HEK293 (cell line): ENCODE results near the gene PALM2AKAP2.

ENCODE experiments used
- CTCF ChIA-PET: fragments of 350-600 bp; formaldehyde crosslinking; extraction: SDS; loops from one replicate; lab custom pipeline; 2021; ENCODE audit warnings: antibody characterized with exemption; lab: Yijun Ruan, JAX
- POLR2A ChIA-PET: fragments of 300-600 bp; formaldehyde crosslinking; extraction: SDS; loops from one replicate; lab custom pipeline; 2020; ENCODE audit warnings: antibody characterized with exemption, inconsistent platforms; lab: Yijun Ruan, JAX
- H3K27ac ChIP-seq: fragments of 200-500 bp; sonication (Bioruptor generic); 2 replicates; pipeline ENCODE4 v1.5.1; 2014; ENCODE audit warnings: low read depth, low read length, control low read depth, inconsistent platforms; ENCODE audit errors: extremely low read depth
- H3K36me3 ChIP-seq, 2 experiments: fragments of 200-500 bp in 1 of 2; sonication (Bioruptor generic) in 1 of 2; 1 replicate in 1 of 2; 2 replicates in 1 of 2; pipeline ENCODE4 v1.5.1; 2014 to 2017; ENCODE audit warnings: inconsistent platforms in 2 of 2, low read length in 2 of 2; ENCODE audit not compliant: control insufficient read depth in 2 of 2, insufficient read depth in 1 of 2
- H3K4me1 ChIP-seq: fragments of 200-500 bp; sonication (Bioruptor generic); 2 replicates; pipeline ENCODE4 v1.5.1; 2014; ENCODE audit warnings: mild to moderate bottlenecking, low read length, inconsistent platforms; ENCODE audit not compliant: control insufficient read depth, insufficient read depth
- H3K4me3 ChIP-seq: 2 replicates; pipeline ENCODE4 v1.5.1; 2011; ENCODE audit warnings: low read depth, mild to moderate bottlenecking, control low read depth, low read length, moderate library complexity
- H3K9me3 ChIP-seq: fragments of 200-500 bp; sonication (Bioruptor generic); 2 replicates; pipeline ENCODE4 v1.5.1; 2014; ENCODE audit warnings: low read depth, low read length, inconsistent platforms; ENCODE audit not compliant: control insufficient read depth, insufficient read depth
- IKZF3 ChIP-seq: fragments of 450-650 bp; IDR thresholded peaks from 2 replicates; pipeline ENCODE4 v1.5.0; 2018; ENCODE audit warnings: missing biosample characterization, mild to moderate bottlenecking, missing genetic modification characterization, moderate library complexity
- MYNN ChIP-seq: fragments of 450-650 bp; formaldehyde crosslinking; IDR thresholded peaks from 2 replicates; pipeline ENCODE4 v1.5.1; 2016; ENCODE audit warnings: missing biosample characterization, missing genetic modification characterization, borderline replicate concordance
- ZBTB8A ChIP-seq: fragments of 450-650 bp; formaldehyde crosslinking; IDR thresholded peaks from 2 replicates; pipeline ENCODE4 v1.5.1; 2016; ENCODE audit warnings: missing biosample characterization, missing genetic modification characterization
- ZEB2 ChIP-seq: fragments of 450-650 bp; formaldehyde crosslinking; IDR thresholded peaks from 2 replicates; pipeline ENCODE4 v1.5.1; 2016; ENCODE audit warnings: missing biosample characterization, missing genetic modification characterization
- ZFHX2 ChIP-seq: fragments of 450-650 bp; formaldehyde crosslinking; conservative IDR thresholded peaks from 2 replicates; pipeline ENCODE4 v1.5.1; 2016; ENCODE audit warnings: missing biosample characterization, missing genetic modification characterization
- ZFP3 ChIP-seq: fragments of 450-650 bp; formaldehyde crosslinking; IDR thresholded peaks from 2 replicates; pipeline ENCODE4 v1.5.1; 2016; ENCODE audit warnings: low read depth, missing biosample characterization, missing genetic modification characterization
- ZNF184 ChIP-seq: fragments of 450-650 bp; IDR thresholded peaks from 2 replicates; pipeline ENCODE4 v1.5.1; 2018; ENCODE audit warnings: missing biosample characterization, mild to moderate bottlenecking, missing genetic modification characterization
- ZNF19 ChIP-seq: fragments of 450-650 bp; formaldehyde crosslinking; IDR thresholded peaks from 2 replicates; pipeline ENCODE4; 2016; ENCODE audit warnings: missing biosample characterization, missing genetic modification characterization, low read depth
- ZNF530 ChIP-seq: fragments of 450-650 bp; formaldehyde crosslinking; IDR thresholded peaks from 2 replicates; pipeline ENCODE4 v1.5.1; 2016; ENCODE audit warnings: low read depth, missing biosample characterization, missing genetic modification characterization
- ZNF830 ChIP-seq: fragments of 450-650 bp; IDR thresholded peaks from 2 replicates; pipeline ENCODE4 v1.5.0; 2018; ENCODE audit warnings: missing biosample characterization, missing genetic modification characterization, low read depth, mild to moderate bottlenecking, moderate library complexity
- ZSCAN30 ChIP-seq: fragments of 450-650 bp; IDR thresholded peaks from 2 replicates; pipeline ENCODE4 v1.5.1; 2018; ENCODE audit warnings: missing biosample characterization, mild to moderate bottlenecking, missing genetic modification characterization, moderate library complexity
- TF ChIP-seq, protein P1 (sequence below): fragments of 450-650 bp; formaldehyde crosslinking; IDR thresholded peaks from 2 replicates; pipeline ENCODE4 v1.5.1; 2016; ENCODE audit warnings: missing biosample characterization, missing genetic modification characterization, borderline replicate concordance
- TF ChIP-seq, protein P2 (sequence below): fragments of 450-650 bp; formaldehyde crosslinking; IDR thresholded peaks from 2 replicates; pipeline ENCODE4 v1.5.1; 2016; ENCODE audit warnings: missing biosample characterization, missing genetic modification characterization
- TF ChIP-seq, protein P3 (sequence below): fragments of 450-650 bp; formaldehyde crosslinking; IDR thresholded peaks from 2 replicates; pipeline ENCODE4 v1.5.1; 2016; ENCODE audit warnings: missing biosample characterization, missing genetic modification characterization
- TF ChIP-seq, protein P4 (sequence below): fragments of 450-650 bp; formaldehyde crosslinking; IDR thresholded peaks from 2 replicates; pipeline ENCODE4 v1.5.1; 2016; ENCODE audit warnings: missing biosample characterization, missing genetic modification characterization
- TF ChIP-seq, protein P5 (sequence below): fragments of 450-650 bp; formaldehyde crosslinking; optimal IDR thresholded peaks from 2 replicates; pipeline ENCODE3; 2016; ENCODE audit warnings: missing biosample characterization, mild to moderate bottlenecking, missing genetic modification characterization
- TF ChIP-seq, protein P6 (sequence below): fragments of 450-650 bp; formaldehyde crosslinking; IDR thresholded peaks from 2 replicates; pipeline ENCODE4 v1.5.1; 2016; ENCODE audit warnings: missing biosample characterization, missing genetic modification characterization
- TF ChIP-seq, protein P7 (sequence below): fragments of 450-650 bp; formaldehyde crosslinking; IDR thresholded peaks from 2 replicates; pipeline ENCODE4 v1.5.1; 2016; ENCODE audit warnings: missing biosample characterization, missing genetic modification characterization

Gene PALM2AKAP2

DNA sequence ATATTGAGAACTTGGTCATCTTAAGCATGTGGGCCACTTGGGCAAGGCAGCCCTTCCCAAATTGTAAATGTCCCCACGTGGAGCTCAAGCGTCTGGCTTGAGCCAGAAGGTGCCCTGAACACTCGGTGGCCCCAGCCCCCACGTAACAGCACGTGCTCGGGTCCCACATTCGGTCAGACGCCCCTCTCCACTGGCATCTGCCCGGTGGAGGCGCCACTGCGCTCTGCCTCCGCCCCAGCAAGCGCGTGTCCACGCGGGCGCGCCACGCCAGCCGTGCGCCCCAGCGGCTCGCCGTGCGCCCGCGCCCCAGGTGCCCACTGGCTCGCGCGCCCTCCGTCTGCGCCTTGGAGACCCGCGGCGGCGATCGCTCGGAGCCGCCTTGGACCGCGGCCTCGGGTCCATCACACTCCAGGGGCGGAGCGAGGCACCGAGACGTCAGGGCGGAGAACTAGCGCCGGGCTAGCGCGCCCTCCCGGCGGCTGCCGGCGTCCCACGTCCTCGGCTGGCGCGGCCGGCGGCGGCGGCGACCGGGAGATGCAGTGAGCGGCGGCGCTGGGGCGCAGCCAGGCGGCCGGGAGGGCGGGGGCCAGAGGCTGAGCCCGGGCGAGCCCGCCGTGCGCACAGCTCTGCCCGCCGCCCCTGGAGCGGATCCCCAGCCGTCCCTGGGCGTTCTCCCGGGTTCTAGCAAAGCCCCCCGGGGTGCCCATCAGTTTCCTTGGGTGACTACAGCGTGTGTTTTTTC, at the start of gene PALM2AKAP2:
Gene PALM2AKAP2 (plus strand): TSS at position 488 of the 742 bp plus-strand sequence. CDS start 291 bp downstream, outside the sequence.
- peak within 1 kb of the TSS; percentile 76; the same call in 1 of the 2 replicates for H3K27ac ChIP-seq
- H3K4me3 ChIP-seq: peak within 1 kb of the TSS; percentile 68
- ChIA-PET POLR2A (interaction anchor here (2.1 to 2.3 kb wide), 2 partner anchors 9 to 36 kb away, joined by 7 to 8 read pairs; no protein-coding TSS in a partner anchor), CTCF (interaction anchor here (0.6 to 2.7 kb wide), 13 partner anchors 9 to 323 kb away, joined by 3 to 15 read pairs (median 4); no protein-coding TSS in a partner anchor)
- no peaks in the 10 kb centered on the region for H3K36me3 ChIP-seq
- no peaks in the 10 kb centered on the region; the same call in 1 of the 2 replicates for H3K4me1 ChIP-seq
- no peaks in the 10 kb centered on the region for H3K9me3 ChIP-seq
- TF ChIP-seq ZFP3 (no peak), IKZF3 (0 out of 2 replicates have a peak, but pooled peaks have one; percentile 10), MYNN (no peak), ZNF830 (tag by site-specific recombination) (no peak), ZFHX2 (tag by site-specific recombination) (0 out of 2 replicates have a peak, but pooled peaks have one; percentile 8), ZBTB8A (tag by site-specific recombination) (peak; percentile 87), ZEB2 (tag by site-specific recombination) (no peak), ZNF530 (no peak), ZNF19 (tag by site-specific recombination) (no peak), ZSCAN30 (tag by site-specific recombination) (no peak), ZNF184 (tag by site-specific recombination) (no peak)
- TF ChIP-seq, protein P1, sequence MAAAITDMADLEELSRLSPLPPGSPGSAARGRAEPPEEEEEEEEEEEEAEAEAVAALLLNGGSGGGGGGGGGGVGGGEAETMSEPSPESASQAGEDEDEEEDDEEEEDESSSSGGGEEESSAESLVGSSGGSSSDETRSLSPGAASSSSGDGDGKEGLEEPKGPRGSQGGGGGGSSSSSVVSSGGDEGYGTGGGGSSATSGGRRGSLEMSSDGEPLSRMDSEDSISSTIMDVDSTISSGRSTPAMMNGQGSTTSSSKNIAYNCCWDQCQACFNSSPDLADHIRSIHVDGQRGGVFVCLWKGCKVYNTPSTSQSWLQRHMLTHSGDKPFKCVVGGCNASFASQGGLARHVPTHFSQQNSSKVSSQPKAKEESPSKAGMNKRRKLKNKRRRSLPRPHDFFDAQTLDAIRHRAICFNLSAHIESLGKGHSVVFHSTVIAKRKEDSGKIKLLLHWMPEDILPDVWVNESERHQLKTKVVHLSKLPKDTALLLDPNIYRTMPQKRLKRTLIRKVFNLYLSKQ (tag by site-specific recombination): no peak
- TF ChIP-seq, protein P2, sequence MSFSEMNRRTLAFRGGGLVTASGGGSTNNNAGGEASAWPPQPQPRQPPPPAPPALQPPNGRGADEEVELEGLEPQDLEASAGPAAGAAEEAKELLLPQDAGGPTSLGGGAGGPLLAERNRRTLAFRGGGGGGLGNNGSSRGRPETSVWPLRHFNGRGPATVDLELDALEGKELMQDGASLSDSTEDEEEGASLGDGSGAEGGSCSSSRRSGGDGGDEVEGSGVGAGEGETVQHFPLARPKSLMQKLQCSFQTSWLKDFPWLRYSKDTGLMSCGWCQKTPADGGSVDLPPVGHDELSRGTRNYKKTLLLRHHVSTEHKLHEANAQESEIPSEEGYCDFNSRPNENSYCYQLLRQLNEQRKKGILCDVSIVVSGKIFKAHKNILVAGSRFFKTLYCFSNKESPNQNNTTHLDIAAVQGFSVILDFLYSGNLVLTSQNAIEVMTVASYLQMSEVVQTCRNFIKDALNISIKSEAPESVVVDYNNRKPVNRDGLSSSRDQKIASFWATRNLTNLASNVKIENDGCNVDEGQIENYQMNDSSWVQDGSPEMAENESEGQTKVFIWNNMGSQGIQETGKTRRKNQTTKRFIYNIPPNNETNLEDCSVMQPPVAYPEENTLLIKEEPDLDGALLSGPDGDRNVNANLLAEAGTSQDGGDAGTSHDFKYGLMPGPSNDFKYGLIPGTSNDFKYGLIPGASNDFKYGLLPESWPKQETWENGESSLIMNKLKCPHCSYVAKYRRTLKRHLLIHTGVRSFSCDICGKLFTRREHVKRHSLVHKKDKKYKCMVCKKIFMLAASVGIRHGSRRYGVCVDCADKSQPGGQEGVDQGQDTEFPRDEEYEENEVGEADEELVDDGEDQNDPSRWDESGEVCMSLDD (tag by site-specific recombination): peak; percentile 43; the same call in 1 of the 2 replicates
- TF ChIP-seq, protein P3, sequence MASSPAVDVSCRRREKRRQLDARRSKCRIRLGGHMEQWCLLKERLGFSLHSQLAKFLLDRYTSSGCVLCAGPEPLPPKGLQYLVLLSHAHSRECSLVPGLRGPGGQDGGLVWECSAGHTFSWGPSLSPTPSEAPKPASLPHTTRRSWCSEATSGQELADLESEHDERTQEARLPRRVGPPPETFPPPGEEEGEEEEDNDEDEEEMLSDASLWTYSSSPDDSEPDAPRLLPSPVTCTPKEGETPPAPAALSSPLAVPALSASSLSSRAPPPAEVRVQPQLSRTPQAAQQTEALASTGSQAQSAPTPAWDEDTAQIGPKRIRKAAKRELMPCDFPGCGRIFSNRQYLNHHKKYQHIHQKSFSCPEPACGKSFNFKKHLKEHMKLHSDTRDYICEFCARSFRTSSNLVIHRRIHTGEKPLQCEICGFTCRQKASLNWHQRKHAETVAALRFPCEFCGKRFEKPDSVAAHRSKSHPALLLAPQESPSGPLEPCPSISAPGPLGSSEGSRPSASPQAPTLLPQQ (tag by site-specific recombination): peak; percentile 94
- TF ChIP-seq, protein P4, sequence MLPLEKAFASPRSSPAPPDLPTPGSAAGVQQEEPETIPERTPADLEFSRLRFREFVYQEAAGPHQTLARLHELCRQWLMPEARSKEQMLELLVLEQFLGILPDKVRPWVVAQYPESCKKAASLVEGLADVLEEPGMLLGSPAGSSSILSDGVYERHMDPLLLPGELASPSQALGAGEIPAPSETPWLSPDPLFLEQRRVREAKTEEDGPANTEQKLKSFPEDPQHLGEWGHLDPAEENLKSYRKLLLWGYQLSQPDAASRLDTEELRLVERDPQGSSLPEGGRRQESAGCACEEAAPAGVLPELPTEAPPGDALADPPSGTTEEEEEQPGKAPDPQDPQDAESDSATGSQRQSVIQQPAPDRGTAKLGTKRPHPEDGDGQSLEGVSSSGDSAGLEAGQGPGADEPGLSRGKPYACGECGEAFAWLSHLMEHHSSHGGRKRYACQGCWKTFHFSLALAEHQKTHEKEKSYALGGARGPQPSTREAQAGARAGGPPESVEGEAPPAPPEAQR (tag by site-specific recombination): no peak
- TF ChIP-seq, protein P5, sequence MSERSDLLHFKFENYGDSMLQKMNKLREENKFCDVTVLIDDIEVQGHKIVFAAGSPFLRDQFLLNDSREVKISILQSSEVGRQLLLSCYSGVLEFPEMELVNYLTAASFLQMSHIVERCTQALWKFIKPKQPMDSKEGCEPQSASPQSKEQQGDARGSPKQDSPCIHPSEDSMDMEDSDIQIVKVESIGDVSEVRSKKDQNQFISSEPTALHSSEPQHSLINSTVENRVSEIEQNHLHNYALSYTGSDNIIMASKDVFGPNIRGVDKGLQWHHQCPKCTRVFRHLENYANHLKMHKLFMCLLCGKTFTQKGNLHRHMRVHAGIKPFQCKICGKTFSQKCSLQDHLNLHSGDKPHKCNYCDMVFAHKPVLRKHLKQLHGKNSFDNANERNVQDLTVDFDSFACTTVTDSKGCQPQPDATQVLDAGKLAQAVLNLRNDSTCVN (tag by site-specific recombination): peak; percentile 50
- TF ChIP-seq, protein P6, sequence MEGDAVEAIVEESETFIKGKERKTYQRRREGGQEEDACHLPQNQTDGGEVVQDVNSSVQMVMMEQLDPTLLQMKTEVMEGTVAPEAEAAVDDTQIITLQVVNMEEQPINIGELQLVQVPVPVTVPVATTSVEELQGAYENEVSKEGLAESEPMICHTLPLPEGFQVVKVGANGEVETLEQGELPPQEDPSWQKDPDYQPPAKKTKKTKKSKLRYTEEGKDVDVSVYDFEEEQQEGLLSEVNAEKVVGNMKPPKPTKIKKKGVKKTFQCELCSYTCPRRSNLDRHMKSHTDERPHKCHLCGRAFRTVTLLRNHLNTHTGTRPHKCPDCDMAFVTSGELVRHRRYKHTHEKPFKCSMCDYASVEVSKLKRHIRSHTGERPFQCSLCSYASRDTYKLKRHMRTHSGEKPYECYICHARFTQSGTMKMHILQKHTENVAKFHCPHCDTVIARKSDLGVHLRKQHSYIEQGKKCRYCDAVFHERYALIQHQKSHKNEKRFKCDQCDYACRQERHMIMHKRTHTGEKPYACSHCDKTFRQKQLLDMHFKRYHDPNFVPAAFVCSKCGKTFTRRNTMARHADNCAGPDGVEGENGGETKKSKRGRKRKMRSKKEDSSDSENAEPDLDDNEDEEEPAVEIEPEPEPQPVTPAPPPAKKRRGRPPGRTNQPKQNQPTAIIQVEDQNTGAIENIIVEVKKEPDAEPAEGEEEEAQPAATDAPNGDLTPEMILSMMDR (tag by site-specific recombination): peak; percentile 24; the same call in 1 of the 2 replicates
- TF ChIP-seq, protein P7, sequence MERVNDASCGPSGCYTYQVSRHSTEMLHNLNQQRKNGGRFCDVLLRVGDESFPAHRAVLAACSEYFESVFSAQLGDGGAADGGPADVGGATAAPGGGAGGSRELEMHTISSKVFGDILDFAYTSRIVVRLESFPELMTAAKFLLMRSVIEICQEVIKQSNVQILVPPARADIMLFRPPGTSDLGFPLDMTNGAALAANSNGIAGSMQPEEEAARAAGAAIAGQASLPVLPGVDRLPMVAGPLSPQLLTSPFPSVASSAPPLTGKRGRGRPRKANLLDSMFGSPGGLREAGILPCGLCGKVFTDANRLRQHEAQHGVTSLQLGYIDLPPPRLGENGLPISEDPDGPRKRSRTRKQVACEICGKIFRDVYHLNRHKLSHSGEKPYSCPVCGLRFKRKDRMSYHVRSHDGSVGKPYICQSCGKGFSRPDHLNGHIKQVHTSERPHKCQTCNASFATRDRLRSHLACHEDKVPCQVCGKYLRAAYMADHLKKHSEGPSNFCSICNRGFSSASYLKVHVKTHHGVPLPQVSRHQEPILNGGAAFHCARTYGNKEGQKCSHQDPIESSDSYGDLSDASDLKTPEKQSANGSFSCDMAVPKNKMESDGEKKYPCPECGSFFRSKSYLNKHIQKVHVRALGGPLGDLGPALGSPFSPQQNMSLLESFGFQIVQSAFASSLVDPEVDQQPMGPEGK (tag by site-specific recombination): peak; percentile 34; the same call in 1 of the 2 replicates
